Stimulated activated CD4-positive, alpha-beta T cell treated with anti-CD3 and anti-CD28 coated beads, Interleukin-4, amount 100 ng/mL, for 24 hours (primary cell): ENCODE data around the gene AGK.
A peak's percentile ranks its signal among the peaks of the same experiment; 100 is the strongest.

Source experiments
- DNase-seq: peaks from one replicate; pipeline ENCODE4 v3.0.0-alpha.2; 2020

The AGK gene

DNA sequence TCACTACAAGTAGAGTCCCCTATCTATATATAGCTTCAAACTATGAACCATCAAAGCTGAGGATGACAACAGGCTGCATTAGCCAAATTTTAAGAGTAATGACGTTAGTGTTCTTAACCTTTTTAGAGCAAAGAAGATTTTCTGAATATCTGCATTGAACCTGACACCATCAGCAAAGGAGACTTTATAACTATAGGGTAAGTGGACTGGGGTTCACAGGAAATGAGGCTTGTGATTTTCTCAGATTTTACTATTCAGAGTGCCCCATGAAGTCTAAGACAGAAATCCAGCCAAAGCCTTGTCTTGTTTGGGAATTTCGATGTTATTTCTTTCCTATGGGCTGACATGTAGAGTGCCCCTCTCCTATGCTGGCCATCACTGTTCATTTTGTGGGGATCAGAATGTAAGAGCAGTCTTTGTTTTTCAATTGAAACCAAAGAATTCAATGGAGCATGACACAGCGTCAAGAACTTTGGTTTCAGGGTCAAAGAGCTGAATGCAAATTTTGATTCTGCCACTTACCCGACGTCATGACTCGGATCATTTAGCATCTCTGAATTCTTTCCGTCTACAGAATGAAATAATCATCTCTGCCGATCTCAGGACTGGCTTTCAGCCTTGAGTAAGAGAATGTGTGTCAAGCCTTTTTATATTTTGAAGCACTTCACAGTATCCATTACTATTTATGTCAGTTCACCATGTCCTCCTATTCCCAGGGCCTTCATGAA lies 98.1 kb downstream of the AGK start:
- no peak for DNase-seq

DNA sequence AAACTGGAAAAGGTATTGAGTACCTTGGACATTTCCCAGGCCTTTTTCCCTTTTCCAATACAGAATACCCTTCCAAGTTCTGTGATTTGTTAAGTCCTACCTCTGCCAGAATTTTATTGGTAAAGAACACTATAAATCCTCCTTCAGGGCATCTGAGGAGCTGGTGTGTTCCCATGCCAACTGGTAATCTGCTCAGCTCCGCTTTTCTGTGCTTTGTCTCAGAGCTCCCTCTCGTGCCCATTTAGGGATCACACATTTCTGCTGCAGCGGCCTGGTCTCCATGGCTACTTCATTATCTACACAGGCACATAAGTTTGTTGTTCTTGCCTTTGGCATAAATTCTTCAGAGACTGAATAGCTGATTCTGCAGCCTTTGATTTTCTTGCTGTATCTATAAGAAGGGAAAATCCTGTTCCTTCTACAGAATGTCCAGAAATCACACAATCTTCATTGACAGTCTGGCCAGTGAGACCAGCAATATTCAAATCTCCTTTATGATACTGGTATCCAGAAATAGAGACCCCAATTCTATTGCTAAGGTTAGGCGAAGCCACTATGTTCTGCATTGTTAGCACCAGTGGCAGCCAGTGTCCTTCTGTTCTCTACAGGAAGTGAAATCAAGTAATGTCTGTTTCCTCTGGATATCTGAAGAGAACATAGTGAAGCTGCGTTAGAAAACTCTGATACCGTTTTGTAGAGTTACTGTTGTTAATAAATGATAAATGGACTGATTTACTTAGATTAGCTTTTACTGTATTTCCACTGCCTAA lies 98.8 kb downstream of the AGK start:
- DNase-seq, result peak; percentile 24

DNA sequence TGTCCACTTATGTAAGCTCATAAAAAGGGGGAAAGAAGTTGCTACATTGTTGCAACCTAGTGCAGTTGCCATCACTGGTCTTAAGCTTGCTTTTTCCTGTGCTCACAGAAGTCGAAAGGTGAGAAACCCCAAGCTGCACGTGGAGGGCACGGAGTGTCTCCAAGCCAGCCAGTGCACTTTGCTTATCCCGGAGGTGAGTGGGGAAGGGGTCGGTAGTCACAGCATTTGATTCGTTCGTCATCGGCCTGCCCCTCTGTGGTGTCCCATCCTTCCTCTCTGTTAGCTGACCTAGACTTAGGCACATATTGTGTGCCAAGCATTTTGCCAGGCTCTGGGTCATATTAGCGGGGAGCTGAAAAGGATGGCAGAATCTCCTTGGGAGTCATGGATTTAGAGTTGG lies 100.2 kb downstream of the AGK start:
- no peak for DNase-seq

DNA sequence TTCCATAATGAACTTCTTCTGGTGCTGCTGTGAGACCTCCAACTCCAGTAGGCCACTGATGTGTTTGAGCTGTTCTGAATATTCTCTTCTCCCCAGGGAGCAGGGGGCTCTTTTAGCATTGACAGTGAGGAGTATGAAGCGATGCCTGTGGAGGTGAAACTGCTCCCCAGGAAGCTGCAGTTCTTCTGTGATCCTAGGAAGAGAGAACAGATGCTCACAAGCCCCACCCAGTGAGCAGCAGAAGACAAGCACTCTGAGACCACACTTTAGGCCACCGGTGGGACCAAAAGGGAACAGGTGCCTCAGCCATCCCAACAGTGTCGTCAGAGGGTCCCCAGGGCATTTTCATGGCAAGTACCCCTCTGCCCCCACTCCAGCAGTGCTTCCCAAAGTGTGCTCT lies 101.5 kb downstream of the AGK start:
- DNase-seq, result no peak

DNA sequence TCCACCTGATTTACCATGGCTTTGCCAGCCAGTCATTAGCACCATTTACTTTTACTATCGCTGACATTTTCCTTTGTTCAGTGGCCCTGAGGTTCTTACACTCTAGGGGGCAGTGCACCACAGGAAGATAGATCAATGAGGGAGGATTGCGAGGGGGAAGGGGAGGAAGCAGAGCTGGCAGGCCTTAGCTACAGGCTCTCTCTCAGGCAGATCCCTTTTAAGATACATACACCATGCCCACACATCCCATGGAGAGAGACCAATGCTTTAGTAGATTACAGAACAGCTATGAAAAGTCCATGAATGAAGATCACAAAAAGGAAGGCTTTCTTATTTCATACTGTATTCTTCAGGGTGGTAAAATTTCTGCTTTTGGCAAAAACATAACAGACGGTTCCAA lies 103.3 kb downstream of the AGK start:
- DNase-seq, result peak; percentile 57

DNA sequence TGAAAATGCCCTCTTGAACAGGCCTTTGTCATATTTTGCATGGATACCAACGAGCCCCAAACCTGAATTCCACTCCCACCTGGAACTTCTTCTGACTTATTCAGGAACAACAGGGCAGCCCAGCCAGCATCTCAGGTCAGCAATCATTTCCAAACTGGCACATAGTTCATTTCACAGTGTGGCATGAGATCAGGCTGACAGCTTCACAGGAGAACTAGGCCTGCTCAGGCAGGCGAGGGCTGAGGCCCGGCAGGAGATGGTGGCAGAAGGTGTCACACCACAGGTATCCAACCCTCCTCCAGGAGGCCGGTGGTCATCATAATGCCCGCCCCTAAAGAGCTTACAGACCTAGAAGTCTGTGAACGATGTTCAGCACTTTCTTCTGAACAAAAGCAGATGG lies 108.3 kb downstream of the AGK start:
- no peak for DNase-seq

DNA sequence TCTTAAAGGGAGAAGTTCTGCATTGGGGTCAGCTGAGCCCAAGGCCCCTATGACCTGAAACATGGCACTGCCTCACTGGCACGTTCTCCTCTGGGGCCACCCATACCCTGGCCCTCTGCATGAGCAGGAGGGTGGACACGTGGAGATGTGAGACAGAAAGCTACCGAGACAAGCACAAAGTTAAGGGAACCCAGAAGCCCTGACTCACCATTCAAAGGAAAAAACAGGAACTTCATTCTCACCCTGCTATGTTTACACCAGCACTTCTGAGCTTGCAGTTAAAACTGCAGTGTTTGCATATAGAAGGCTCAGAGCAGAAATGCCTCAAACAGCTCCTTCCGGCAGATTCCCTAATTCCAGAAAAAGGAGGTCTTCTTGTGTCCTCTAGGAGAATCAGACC lies 109.0 kb downstream of the AGK start:
- no peak for DNase-seq

DNA sequence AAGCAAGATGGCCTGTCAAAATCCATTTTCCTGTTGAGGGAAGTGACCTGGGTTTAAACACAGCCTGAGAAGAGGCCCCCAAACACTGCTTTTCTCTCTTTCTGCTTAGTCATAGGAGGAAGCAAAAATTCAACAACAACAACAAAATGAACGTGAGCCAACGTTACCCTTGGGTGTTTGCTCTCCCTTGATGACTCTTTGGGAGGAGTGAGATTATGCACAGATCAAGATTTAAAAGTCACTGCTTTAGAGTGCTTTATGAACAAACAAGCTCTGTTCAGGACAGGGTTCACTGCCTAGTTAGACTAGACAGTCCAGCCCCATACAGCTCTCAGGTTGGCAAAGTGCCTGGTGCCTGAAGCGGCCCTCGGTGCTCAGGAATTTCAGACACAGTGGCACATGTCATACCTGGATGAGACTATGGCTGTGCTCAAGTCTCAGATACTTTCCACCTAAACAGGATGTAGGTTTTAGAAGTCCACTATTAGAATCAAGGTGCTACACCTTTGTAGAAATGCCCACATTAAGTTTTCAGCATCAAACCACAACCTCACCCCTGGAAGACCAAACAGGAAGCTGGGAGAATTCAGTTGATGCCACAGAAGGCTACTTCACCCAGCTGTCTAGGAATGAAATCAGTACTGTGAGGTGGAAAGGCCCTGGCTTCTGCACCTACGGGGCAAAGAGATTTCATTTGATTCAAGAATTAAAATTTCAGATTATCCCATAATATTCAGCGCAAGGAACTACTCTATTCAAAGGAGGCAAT lies 112.1 kb downstream of the AGK start:
- no peak for DNase-seq

DNA sequence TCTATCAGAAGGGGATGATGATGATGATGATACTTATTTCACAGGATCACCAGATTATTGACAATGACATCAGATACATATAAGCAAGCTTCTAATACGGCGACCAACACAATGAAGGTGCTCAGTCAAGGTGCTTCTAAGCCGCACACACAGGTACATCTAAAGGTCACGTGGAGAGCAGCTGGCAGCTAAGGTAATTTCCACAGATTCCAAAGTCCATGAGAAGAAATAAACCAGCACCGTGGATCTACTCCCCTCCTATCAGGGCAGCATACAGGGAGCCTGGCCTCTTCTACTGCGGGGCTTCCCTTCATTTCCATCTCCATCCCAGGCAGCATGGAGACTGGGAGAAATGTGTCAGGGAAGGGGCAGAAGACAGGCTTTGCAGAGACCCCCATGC lies 113.2 kb downstream of the AGK start:
- no peak for DNase-seq

DNA sequence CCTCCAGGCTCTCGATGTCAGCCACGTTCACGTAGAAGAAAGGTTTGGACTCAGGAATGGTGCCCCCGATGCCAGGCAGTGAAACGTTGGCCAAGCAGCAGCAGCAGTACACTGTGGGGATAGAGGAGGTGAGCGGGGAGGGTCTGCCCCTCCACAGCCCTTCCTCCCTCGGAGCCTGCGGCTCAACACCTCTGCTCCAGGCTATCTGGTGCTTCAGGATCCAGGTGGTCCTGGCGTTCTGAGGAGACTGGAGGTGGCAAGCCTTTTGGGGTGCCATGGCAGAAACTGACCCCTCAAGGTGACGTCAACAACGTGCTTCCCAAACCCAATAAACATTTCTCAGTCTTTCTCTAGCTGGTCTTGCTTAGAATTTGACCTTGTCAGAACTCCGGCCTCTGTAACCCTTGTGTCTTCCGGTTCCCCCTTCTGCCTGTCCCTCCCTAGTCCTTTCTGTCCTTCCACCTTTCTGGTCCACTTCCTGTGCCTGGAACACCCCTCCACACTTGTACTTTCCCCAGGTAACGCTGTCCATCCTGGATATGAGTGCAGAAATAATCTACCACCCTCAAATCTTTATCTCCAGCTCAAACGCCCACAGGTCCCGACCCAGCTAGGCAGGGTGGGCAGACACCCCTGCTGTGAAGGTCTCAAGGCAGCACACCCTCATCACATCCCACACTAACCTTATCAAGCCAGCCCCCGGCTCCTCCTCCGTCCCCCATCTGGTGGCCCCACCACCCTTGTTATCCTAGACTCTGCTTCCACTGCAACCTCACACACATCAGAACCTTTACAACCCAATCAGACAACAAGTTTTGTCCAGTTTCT lies 114.2 kb downstream of the AGK start:
- DNase-seq, result no peak

DNA sequence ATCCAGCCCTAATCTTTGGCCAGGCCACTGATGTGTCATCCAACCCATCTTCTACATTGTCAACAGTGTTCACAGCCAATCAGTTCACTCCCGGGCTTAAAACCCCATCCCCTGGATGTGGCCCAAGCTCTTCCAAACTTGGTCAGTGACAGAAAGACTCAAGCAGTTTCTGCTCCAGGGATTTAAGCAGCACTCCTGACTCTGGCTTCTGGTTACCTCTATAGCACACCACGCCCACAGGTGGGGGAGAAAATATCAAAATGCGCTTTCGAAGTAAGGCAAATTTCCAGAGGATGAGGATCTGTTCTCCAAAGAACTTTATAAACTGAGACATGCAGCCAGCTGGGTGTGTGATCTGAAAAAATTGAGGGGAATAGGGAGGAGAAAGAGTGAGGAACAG lies 114.9 kb downstream of the AGK start:
- no peak for DNase-seq

DNA sequence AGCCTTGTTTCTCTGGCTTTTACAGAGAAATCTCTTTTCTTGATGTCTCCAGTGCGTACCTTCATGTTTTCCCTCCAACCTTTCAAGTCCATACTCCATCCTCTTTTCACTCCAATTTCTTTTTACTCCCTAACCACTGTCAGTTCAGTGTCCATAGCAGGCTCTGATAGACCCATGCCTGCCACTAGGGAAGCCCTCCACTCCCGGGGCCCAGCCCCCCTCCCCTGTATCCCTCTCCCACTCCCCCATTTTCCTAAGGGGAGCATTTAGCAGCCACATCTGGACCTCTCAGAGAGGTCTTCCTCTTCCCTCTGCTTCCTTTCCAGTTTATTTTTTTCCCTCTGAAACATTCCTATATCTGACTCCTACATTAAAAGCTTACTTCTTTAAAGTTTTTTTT lies 117.6 kb downstream of the AGK start:
- no peak for DNase-seq

DNA sequence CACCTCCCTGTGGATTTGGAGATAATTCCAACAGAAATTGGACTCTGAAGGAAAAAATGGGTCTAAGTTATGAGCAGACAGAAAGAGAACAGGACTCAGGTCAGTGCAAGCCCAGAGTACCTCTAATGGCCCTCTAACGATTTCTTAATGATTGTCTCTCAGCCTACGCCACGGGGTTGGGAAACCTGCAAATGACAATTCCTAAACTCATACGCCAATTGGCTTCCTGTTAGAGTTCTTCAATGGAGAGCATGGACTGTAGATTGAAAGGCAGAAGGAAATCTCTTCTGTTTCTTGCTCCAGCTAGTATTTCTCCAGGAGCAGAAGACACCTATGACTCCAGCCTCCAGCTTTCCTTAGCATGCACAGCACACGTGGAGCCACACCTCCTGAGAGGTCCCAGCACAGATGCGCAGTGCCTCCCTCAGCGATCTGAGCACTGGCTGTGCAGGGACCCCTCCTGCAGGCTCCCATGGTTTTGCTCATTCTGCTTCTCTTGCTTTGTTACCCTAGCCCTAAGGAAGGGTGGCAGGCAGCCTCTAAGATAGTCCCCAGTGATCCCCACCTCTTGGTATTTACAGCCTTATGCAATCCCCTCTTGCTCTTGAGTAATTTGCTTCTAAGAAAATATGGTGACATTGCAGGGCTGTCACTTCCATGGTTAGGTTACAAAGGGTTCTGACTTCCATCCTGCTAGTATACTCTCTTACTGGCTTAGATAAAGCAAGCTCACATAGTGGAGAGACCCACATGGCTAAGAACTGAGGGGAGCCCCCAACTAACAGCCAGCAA lies 120.7 kb downstream of the AGK start:
- DNase-seq, result no peak

DNA sequence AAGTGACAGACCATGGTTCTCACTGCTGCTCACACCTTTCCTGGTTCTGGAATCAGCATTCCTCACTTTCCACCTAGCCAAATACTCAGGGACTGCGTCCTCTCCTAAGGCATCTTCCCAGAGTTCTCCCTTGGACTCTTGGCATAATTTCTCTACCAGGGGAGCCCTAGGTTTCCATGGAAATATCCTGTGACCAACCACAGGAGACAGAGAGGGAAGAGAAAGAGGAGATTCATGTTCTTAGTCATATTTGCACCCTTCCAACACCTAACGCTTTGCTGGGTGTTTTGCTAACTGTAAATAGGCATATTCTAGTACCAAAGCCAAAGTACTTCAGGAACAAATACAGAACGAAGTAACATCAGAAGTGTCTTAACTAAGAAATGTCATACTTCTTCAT lies 122.1 kb downstream of the AGK start:
- no peak for DNase-seq

DNA sequence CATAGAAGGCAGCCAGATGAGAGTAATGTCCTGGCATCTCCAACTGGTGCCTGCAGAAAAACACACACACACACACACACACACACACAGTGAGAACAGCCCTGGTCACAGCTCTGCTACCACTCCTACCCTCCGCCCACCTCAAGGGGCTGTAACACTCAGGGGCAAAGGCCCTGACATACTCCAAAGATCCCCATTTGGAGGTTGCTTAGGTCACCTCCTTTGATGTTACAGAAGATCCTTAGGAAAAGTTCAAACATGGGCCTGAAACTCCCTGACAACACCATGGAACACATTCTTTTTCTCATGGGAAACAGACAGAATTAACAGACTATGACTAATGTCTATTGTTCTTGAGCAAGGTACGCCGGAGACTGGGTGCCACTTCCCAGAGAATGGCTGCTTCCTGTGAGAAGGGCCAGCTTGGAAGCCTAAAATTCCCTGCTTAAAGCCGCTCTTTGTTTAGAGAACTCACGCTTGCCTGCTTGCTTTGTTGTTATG lies 123.0 kb downstream of the AGK start:
- DNase-seq, result no peak

DNA sequence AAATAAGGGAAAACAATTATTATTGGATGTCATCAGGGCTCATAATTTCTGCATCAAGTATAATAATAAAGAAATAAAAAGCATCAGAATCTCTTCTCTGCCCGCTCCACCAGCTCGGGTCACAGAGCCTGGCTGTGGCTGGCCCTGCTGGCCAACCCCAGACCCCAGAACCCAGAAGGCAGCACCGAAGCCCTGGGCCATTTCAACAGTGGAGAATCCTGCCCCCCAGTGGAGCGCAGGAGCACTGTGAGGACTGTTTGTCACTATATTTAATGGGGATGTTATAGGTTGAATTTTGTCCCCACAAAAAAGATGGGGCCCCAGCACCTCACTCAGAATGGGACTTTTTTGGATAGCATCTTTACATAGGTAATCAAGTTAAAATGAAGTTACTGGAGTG lies 123.5 kb downstream of the AGK start:
- no peak for DNase-seq

DNA sequence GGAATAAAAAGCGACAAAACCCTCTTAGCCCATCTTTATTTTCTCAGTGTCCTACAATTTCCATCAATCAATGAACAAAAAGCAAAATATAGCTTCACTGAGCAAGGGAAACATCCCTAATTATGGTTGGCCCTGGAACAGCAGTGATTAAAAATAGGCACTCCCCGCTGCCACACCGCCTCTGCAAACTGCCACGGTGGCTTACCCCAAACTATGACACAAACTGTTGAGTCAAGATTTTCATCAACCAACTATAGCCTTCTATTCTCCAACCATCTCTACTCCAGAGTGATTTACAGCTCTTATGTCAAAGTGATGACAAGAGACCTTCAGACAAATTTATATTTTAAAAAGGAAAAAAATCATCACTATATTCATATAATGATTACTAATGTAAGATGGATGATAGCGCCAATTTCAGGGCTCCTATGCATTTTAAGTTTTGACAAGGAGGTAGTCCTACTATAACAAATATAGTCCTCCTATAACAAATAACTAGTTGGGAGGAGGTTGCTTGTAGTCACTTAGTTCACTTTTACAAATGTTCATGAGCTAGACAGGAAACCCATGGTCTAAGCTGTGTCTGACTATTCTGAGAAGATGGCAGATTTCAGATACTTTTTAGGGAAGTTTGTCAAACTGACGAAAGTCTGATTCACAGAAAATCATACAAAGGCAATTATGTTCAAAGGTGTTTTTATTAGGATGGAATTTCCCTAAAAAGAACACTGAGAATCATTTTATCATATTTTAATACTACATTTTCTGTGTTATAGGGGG lies 124.4 kb downstream of the AGK start:
- no peak for DNase-seq

DNA sequence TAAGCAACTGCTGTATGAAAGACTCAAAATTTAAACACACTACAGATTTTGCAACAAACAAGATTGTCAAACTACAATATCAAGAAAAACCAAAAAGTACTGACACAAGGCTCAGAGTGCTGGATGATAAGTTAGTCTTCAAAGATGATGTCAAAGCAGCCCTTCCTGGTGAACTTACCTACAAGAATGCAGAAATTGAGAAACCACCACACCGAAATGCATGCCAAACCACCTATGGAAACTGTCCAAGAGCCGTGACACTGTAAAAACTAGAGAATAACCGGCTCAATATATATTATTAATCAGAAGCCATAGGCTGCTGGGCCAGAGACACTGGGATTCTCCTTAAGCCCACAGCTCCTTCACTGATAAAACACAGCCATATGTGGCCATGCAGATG lies 125.4 kb downstream of the AGK start:
- DNase-seq, result no peak

DNA sequence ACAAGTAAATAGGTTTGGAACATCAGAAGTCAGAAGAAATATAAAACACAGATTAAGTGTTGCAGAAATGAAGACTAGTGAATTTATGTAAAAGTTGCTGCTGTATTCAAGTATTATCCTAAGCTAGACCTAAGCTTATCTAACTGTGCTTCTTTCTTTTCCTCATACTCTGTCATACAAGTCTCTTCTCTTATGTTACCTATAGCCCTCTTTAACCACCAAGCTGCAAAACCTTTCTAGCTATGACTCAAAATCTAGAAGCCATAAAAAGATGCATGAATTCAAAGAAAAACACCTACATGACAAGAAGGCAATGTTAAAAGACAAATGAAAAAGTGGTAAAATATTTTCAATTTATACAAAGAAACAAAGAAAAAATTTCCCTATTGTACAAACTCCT lies 127.8 kb downstream of the AGK start:
- DNase-seq, result no peak

DNA sequence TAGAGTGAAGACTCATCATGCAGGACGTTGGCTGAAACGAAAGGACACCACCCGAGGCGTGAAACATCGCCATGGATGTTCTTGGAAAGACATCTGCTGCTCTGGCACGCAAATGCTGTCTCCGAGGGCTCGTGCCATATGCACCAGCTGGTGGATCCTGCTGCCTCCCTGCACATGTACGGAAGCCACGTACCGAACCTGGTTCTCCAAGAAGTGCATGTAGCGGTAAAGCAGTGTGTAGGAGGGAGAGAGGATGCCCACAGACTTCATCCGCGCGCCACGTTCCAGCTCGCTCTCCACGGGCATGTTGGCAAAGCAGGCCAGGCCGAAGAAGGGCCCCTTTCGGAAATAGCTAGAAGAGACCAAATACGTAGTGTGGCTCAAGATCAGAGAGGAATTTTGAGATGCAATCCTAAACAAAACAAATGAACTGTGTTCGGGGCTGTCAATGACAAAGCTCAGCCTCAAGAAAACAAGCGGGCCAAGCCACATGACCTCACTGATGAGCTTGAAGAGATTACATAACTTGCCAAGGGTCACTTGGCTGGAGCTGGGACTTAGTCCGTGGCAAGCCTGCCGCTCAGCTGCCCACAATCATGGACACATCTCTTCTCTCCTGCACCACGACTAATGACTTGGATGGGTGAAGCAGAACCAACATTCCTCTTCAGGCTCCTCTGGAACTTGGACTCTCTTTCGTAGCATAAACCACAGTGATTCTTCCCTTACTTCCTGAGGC lies 134.2 kb downstream of the AGK start:
- no peak for DNase-seq
